ENCODE data around the gene NCOA1. TPM values are rescaled to one million over a fixed set of nuclear protein-coding genes. Genes with fewer than 3 reads are reported as not detected.

Gene NCOA1
- polyA plus RNA-seq, 1 donor from 2014 or later = 23.0 TPM

DNA sequence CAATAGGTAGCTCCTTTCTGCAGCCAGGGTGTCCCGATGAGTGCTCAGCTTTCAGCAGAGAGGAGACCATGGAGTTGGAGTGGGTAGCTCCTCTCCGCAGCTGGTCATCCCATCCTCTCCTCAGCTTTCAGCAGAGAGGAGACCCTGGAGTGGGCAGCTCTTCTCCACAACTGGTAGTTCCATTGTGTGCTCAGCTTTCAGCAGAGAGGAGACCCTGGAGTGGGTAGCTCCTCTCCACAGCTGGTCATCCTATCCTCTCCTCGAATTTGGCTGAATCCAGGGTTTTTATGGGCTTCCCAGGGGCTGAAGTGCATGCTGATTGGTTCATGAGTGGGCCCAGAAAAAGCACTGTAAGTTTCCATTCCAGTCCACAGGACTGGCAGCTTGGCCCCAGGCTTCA, 75.2 kb downstream of the NCOA1 start:
- no peak overlapping the region for H3K9ac ChIP-seq (ENCODE audit: low read length)
- no peaks in the 10 kb centered on the region for H3K9me3 ChIP-seq (ENCODE audit: low read length)
- H3K27ac ChIP-seq (ENCODE audit: low read length) = no peak overlapping the region
- no peaks in the 10 kb centered on the region for H3K9me2 ChIP-seq (ENCODE audit: insufficient read depth, low read length)
- H3K4me3 ChIP-seq (ENCODE audit: low read length) = no peak overlapping the region
- H3K36me3 ChIP-seq (ENCODE audit: insufficient read depth, low read length) = peaks cover 16% of the 10 kb centered on the region
- no peak overlapping the region for H2AFZ ChIP-seq (ENCODE audit: low read depth, low read length)
- H3K4me2 ChIP-seq (ENCODE audit: low read length) = no peak overlapping the region
- no peaks in the 10 kb centered on the region for H3K27me3 ChIP-seq (ENCODE audit: insufficient read depth, low read depth, low read length)
- no peaks in the 10 kb centered on the region for H4K20me1 ChIP-seq (ENCODE audit: insufficient read depth)
- no peaks in the 10 kb centered on the region for H3F3A ChIP-seq (ENCODE audit: insufficient read depth, low read length, poor library complexity, severe bottlenecking)
- TF ChIP-seq SMC3 (conservative IDR thresholded peaks at IDR 0.05; ENCODE audit: poor library complexity) = no peak
- no peak for TF ChIP-seq MXI1 (conservative IDR thresholded peaks at IDR 0.05; ENCODE audit: poor library complexity, severe bottlenecking)
- peaks cover 7% of the 10 kb centered on the region for H3K79me2 ChIP-seq (replicated peaks; ENCODE audit: insufficient read depth, low read length)

DNA sequence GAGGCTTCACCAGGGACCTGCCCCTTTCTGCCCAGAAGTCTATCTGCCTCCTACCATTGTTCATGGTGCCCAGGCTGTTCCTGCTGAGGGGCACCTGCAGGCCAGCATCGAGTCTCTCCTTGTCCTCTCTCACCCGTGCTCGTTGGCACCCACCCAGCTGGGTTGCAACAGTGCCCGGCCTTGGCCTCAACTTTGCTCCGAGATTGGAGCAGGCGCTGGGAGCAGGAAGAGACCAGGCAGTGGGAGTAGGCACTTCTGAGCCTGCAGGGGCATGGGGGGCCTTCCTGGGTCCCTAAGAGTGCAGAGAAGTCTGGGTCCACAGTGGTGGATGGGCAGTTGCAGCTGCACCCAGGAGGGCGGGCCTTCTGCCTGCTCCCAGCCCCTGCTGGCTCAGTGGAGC, 75.6 kb downstream of the NCOA1 start:
- Histone ChIP-seq H3K79me2 (replicated peaks; ENCODE audit: insufficient read depth, low read length) (peaks cover 7% of the 10 kb centered on the region), H3K27ac (ENCODE audit: low read length) (no peak overlapping the region), H3K36me3 (ENCODE audit: insufficient read depth, low read length) (peaks cover 16% of the 10 kb centered on the region), H3K9me2 (ENCODE audit: insufficient read depth, low read length) (no peaks in the 10 kb centered on the region), H3K4me2 (ENCODE audit: low read length) (no peak overlapping the region), H3K9ac (ENCODE audit: low read length) (no peak overlapping the region), H4K20me1 (ENCODE audit: insufficient read depth) (no peaks in the 10 kb centered on the region), H3K27me3 (ENCODE audit: insufficient read depth, low read depth, low read length) (no peaks in the 10 kb centered on the region), H2AFZ (ENCODE audit: low read depth, low read length) (no peak overlapping the region), H3K9me3 (ENCODE audit: low read length) (no peaks in the 10 kb centered on the region), H3F3A (ENCODE audit: insufficient read depth, low read length, poor library complexity, severe bottlenecking) (no peaks in the 10 kb centered on the region), H3K4me3 (ENCODE audit: low read length) (no peak overlapping the region)
- TF ChIP-seq SMC3 (conservative IDR thresholded peaks at IDR 0.05; ENCODE audit: poor library complexity) (no peak), RAD21 (conservative IDR thresholded peaks at IDR 0.05) (no peak), EP300 (conservative IDR thresholded peaks at IDR 0.05; ENCODE audit: poor library complexity, severe bottlenecking) (no peak), EZH2 (IDR thresholded peaks at IDR 0.05; ENCODE audit: borderline replicate concordance, insufficient read depth, low read length, poor library complexity, severe bottlenecking) (no peak), POLR2AphosphoS5 (IDR thresholded peaks at IDR 0.05) (no peak), TAF1 (IDR thresholded peaks at IDR 0.05; ENCODE audit: low read depth) (no peak), MXI1 (conservative IDR thresholded peaks at IDR 0.05; ENCODE audit: poor library complexity, severe bottlenecking) (no peak)
- TF ChIP-seq, protein P1, sequence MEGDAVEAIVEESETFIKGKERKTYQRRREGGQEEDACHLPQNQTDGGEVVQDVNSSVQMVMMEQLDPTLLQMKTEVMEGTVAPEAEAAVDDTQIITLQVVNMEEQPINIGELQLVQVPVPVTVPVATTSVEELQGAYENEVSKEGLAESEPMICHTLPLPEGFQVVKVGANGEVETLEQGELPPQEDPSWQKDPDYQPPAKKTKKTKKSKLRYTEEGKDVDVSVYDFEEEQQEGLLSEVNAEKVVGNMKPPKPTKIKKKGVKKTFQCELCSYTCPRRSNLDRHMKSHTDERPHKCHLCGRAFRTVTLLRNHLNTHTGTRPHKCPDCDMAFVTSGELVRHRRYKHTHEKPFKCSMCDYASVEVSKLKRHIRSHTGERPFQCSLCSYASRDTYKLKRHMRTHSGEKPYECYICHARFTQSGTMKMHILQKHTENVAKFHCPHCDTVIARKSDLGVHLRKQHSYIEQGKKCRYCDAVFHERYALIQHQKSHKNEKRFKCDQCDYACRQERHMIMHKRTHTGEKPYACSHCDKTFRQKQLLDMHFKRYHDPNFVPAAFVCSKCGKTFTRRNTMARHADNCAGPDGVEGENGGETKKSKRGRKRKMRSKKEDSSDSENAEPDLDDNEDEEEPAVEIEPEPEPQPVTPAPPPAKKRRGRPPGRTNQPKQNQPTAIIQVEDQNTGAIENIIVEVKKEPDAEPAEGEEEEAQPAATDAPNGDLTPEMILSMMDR (IDR thresholded peaks at IDR 0.05; ENCODE audit: poor library complexity, severe bottlenecking) = no peak
- TF ChIP-seq, protein P2, sequence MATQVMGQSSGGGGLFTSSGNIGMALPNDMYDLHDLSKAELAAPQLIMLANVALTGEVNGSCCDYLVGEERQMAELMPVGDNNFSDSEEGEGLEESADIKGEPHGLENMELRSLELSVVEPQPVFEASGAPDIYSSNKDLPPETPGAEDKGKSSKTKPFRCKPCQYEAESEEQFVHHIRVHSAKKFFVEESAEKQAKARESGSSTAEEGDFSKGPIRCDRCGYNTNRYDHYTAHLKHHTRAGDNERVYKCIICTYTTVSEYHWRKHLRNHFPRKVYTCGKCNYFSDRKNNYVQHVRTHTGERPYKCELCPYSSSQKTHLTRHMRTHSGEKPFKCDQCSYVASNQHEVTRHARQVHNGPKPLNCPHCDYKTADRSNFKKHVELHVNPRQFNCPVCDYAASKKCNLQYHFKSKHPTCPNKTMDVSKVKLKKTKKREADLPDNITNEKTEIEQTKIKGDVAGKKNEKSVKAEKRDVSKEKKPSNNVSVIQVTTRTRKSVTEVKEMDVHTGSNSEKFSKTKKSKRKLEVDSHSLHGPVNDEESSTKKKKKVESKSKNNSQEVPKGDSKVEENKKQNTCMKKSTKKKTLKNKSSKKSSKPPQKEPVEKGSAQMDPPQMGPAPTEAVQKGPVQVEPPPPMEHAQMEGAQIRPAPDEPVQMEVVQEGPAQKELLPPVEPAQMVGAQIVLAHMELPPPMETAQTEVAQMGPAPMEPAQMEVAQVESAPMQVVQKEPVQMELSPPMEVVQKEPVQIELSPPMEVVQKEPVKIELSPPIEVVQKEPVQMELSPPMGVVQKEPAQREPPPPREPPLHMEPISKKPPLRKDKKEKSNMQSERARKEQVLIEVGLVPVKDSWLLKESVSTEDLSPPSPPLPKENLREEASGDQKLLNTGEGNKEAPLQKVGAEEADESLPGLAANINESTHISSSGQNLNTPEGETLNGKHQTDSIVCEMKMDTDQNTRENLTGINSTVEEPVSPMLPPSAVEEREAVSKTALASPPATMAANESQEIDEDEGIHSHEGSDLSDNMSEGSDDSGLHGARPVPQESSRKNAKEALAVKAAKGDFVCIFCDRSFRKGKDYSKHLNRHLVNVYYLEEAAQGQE (IDR thresholded peaks at IDR 0.05; ENCODE audit: borderline replicate concordance) = no peak

DNA sequence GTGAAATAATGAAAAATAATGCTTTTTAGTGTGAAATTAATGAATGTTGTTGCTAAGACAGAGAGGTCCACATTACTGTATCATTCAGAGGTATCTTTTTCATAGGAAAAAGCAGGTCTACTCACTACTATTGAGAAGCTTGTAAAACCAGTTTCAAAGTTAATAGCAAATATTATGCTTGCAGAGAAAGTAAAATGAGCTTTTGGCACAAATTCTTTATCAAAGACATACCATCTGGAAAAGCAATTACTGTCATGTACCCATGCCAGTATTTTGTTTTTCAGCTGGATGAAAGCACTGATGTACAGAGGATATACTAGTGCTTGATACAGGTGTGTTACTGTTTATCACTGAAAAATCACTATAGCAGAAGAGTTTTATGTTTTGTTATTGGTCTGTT, 77.5 kb downstream of the NCOA1 start:
- Histone ChIP-seq H3K9me2 (ENCODE audit: insufficient read depth, low read length) (no peaks in the 10 kb centered on the region), H2AFZ (ENCODE audit: low read depth, low read length) (no peak overlapping the region), H3K79me2 (replicated peaks; ENCODE audit: insufficient read depth, low read length) (no peaks in the 10 kb centered on the region), H3F3A (ENCODE audit: insufficient read depth, low read length, poor library complexity, severe bottlenecking) (no peaks in the 10 kb centered on the region), H3K9me3 (ENCODE audit: low read length) (no peaks in the 10 kb centered on the region), H3K36me3 (ENCODE audit: insufficient read depth, low read length) (peaks cover 16% of the 10 kb centered on the region), H3K9ac (ENCODE audit: low read length) (no peak overlapping the region), H3K27me3 (ENCODE audit: insufficient read depth, low read depth, low read length) (no peaks in the 10 kb centered on the region), H3K27ac (ENCODE audit: low read length) (no peak overlapping the region), H3K4me3 (ENCODE audit: low read length) (no peak overlapping the region), H3K4me2 (ENCODE audit: low read length) (no peak overlapping the region), H4K20me1 (ENCODE audit: insufficient read depth) (no peaks in the 10 kb centered on the region)
- no peak for TF ChIP-seq MXI1 (conservative IDR thresholded peaks at IDR 0.05; ENCODE audit: poor library complexity, severe bottlenecking)
- TF ChIP-seq TAF1 (IDR thresholded peaks at IDR 0.05; ENCODE audit: low read depth) = no peak
- TF ChIP-seq POLR2AphosphoS5 (IDR thresholded peaks at IDR 0.05) = no peak
- TF ChIP-seq, protein P2 (IDR thresholded peaks at IDR 0.05; ENCODE audit: borderline replicate concordance) = no peak
- no peak for TF ChIP-seq RAD21 (conservative IDR thresholded peaks at IDR 0.05)
- no peak for TF ChIP-seq EZH2 (IDR thresholded peaks at IDR 0.05; ENCODE audit: borderline replicate concordance, insufficient read depth, low read length, poor library complexity, severe bottlenecking)
- no peak for TF ChIP-seq EP300 (conservative IDR thresholded peaks at IDR 0.05; ENCODE audit: poor library complexity, severe bottlenecking)
- TF ChIP-seq SMC3 (conservative IDR thresholded peaks at IDR 0.05; ENCODE audit: poor library complexity) = no peak
- TF ChIP-seq, protein P1 (IDR thresholded peaks at IDR 0.05; ENCODE audit: poor library complexity, severe bottlenecking) = no peak
